ENCODE data around the gene ADAMTS17. TPM values are rescaled to one million over a fixed set of nuclear protein-coding genes. Genes with fewer than 3 reads are reported as not detected.
A peak's percentile ranks its signal among the peaks of the same experiment; 100 is the strongest.

Gene ADAMTS17
- total RNA-seq, 1 donor from 2014 or later: 4.8 TPM

DNA sequence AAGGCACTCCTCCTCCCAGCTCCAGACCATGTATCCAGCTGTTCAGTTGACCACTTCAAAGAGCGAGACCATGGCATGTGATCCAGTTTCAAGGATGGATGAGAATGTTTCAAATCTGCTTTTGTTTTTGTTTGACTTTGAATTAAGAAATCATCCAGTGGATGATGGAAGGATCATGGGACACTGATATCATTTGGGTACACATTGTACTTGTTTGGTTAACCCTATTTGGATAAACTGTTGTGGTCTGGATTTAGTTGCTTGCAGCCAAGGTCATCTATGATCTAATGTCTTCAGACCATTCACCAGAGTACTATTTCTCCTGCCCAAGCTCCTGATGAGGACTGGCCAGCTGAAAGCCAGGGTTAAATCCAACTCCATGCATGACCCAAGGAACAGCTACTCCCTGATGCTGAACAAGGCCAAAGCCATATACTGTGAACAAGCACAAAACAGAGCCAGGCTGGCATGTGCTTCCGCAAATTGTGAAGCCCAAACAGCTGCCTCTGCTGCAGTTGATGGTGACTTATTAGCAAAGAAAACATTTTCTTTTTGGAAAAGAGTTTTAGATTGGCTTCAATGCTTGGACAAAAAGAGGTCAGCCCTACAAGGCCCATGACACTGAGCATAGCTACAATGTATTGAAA is 5.2 kb upstream of the ADAMTS17 start:
- Mint-ChIP-seq H3K9me3 (ENCODE audit: unreplicated experiment) (no peaks in the 10 kb centered on the region), H3K27ac (ENCODE audit: unreplicated experiment) (no peak overlapping the region), H3K36me3 (ENCODE audit: low read depth, unreplicated experiment) (no peaks in the 10 kb centered on the region), H3K4me3 (ENCODE audit: unreplicated experiment) (no peak overlapping the region), H3K4me1 (ENCODE audit: unreplicated experiment) (no peaks in the 10 kb centered on the region), H3K27me3 (ENCODE audit: unreplicated experiment) (peaks cover 2% of the 10 kb centered on the region)
- DNase-seq (ENCODE audit: low spot score): no peak
- TF ChIP-seq, protein P1, sequence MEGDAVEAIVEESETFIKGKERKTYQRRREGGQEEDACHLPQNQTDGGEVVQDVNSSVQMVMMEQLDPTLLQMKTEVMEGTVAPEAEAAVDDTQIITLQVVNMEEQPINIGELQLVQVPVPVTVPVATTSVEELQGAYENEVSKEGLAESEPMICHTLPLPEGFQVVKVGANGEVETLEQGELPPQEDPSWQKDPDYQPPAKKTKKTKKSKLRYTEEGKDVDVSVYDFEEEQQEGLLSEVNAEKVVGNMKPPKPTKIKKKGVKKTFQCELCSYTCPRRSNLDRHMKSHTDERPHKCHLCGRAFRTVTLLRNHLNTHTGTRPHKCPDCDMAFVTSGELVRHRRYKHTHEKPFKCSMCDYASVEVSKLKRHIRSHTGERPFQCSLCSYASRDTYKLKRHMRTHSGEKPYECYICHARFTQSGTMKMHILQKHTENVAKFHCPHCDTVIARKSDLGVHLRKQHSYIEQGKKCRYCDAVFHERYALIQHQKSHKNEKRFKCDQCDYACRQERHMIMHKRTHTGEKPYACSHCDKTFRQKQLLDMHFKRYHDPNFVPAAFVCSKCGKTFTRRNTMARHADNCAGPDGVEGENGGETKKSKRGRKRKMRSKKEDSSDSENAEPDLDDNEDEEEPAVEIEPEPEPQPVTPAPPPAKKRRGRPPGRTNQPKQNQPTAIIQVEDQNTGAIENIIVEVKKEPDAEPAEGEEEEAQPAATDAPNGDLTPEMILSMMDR (IDR thresholded peaks at IDR 0.05; ENCODE audit: unreplicated experiment): no peak

DNA sequence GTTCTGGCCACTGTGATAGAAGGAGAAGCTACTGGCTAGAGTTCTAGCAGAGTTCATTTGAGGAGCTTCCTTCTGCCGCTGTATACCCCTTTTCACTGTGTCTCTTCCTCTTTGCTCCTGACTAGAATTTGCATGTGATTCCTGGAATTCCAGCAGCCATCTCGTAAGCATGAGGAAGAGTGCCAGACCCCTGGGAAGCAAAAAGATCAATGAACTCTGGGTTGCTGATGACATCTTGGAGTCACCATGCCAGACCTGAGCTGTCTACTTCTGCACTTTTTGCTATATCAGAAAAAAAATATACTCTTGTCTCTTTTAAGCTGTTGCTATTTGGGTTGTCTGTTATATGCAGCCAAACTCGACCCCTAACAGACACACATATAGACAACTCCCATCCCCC is 3.7 kb upstream of the ADAMTS17 start:
- TF ChIP-seq, protein P1 (IDR thresholded peaks at IDR 0.05; ENCODE audit: unreplicated experiment): no peak
- Mint-ChIP-seq H3K27ac (ENCODE audit: unreplicated experiment) (no peak overlapping the region), H3K9me3 (ENCODE audit: unreplicated experiment) (no peaks in the 10 kb centered on the region), H3K4me3 (ENCODE audit: unreplicated experiment) (no peak overlapping the region), H3K4me1 (ENCODE audit: unreplicated experiment) (no peaks in the 10 kb centered on the region), H3K36me3 (ENCODE audit: low read depth, unreplicated experiment) (no peaks in the 10 kb centered on the region), H3K27me3 (ENCODE audit: unreplicated experiment) (peaks cover 3% of the 10 kb centered on the region)
- DNase-seq (ENCODE audit: low spot score): no peak

DNA sequence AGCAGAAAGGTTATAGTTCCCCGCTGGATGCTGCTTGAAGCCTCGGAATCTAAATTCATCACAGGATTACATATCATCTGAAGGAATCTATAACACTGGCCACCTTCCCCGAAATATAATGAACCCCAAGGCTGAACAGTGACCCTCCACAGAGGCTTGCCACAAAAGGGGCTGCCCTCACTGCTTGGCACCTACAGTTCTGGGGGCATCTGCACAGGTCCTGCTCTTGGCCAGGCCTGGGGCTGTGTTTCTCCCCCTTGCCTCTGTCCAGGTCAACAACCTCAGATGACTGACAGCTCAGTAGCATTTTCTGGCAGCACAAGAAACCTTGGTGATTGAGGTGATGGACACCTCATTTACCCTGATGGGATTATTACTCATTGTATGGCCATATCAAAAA is 1.5 kb upstream of the ADAMTS17 start:
- no peak for DNase-seq (ENCODE audit: low spot score)
- Mint-ChIP-seq H3K36me3 (ENCODE audit: low read depth, unreplicated experiment) (no peaks in the 10 kb centered on the region), H3K4me1 (ENCODE audit: unreplicated experiment) (peaks cover 5% of the 10 kb centered on the region), H3K27me3 (ENCODE audit: unreplicated experiment) (peaks cover 10% of the 10 kb centered on the region), H3K4me3 (ENCODE audit: unreplicated experiment) (peak overlapping the region; percentile 62), H3K27ac (ENCODE audit: unreplicated experiment) (no peak overlapping the region), H3K9me3 (ENCODE audit: unreplicated experiment) (no peaks in the 10 kb centered on the region)
- TF ChIP-seq, protein P1 (IDR thresholded peaks at IDR 0.05; ENCODE audit: unreplicated experiment): no peak

DNA sequence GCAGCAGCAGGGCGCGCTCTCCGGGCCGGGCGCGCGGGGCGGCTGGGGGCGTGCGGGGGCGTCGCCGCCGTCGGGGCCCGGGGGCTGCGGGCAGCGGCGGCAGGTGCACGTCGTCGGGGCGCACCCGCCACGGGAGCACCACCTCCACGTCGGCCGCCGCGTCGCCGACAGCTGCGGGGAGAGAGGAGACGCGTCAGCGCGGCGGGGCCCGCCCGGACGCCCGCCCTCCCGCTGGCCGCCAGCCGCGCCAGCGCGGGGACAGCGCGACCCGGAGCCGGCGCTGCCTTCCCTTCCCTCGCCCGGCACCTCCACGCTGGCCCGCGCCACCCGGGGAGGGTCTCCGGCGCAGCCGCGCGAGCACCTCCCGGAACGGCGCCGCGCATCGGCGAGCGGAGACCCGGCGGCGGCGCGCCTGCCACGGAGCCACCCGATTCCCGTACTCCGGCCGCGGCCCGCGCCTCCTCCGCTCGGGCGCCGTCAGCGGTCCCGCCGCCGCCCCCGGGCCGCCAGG is 481 bp downstream of the ADAMTS17 start:
- H3K4me1 Mint-ChIP-seq (ENCODE audit: unreplicated experiment): peaks cover 5% of the 10 kb centered on the region
- no peaks in the 10 kb centered on the region for H3K9me3 Mint-ChIP-seq (ENCODE audit: unreplicated experiment)
- no peak overlapping the region for H3K4me3 Mint-ChIP-seq (ENCODE audit: unreplicated experiment)
- H3K36me3 Mint-ChIP-seq (ENCODE audit: low read depth, unreplicated experiment): no peaks in the 10 kb centered on the region
- no peak overlapping the region for H3K27ac Mint-ChIP-seq (ENCODE audit: unreplicated experiment)
- peaks cover 9% of the 10 kb centered on the region for H3K27me3 Mint-ChIP-seq (ENCODE audit: unreplicated experiment)
- no peak for DNase-seq (ENCODE audit: low spot score)
- TF ChIP-seq, protein P1 (IDR thresholded peaks at IDR 0.05; ENCODE audit: unreplicated experiment): no peak

DNA sequence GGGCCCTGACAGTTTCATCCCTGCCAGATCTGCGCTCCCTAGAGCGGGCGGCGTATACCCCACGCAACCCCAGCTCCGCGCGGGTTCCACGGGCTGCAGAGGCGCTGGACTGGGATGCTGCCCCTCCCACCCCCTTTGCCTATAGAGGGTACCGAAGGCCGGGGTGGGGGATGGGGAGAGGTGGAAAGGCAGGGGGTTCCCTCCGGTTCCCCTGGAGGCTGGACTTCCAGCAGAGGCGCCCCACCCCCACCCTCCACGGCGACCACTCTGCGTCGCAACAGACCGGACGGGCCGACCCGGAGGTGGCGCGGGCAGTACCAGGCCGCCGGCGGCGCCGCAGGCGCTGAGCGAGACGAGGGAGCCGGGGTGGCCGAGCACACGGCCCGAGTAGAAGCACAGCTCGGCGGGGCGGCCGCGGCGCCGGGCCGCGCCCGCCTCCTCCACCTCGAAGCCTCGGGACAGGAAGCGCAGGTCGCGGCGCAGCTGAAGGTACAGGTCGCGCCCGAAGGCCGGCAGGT is 995 bp downstream of the ADAMTS17 start:
- Mint-ChIP-seq H3K27me3 (ENCODE audit: unreplicated experiment) (peaks cover 9% of the 10 kb centered on the region), H3K4me1 (ENCODE audit: unreplicated experiment) (peaks cover 5% of the 10 kb centered on the region), H3K27ac (ENCODE audit: unreplicated experiment) (no peak overlapping the region), H3K9me3 (ENCODE audit: unreplicated experiment) (no peaks in the 10 kb centered on the region), H3K36me3 (ENCODE audit: low read depth, unreplicated experiment) (no peaks in the 10 kb centered on the region), H3K4me3 (ENCODE audit: unreplicated experiment) (peak overlapping the region; percentile 86)
- DNase-seq (ENCODE audit: low spot score): peak; percentile 15
- TF ChIP-seq, protein P1 (IDR thresholded peaks at IDR 0.05; ENCODE audit: unreplicated experiment): no peak
